ENCODE measurements around the gene GLIS1. TPM values are rescaled to one million over a fixed set of nuclear protein-coding genes. Genes with fewer than 3 reads are reported as not detected.

Gene GLIS1
- polyA plus RNA-seq, 3 donors = not detected

GRCh38 chr1:53483656-53484055, 255.3 kb downstream of the GLIS1 start:
- Histone ChIP-seq H3K9ac (ENCODE audit: insufficient read depth, low read length, poor library complexity, severe bottlenecking) (no peak overlapping the region), H3K4me2 (replicated peaks; ENCODE audit: extremely low read depth, low read length, poor library complexity, severe bottlenecking) (no peak overlapping the region), H2AFZ (ENCODE audit: insufficient read depth, low read depth, low read length, poor library complexity, severe bottlenecking) (no peak overlapping the region), H3K36me3 (replicated peaks in 1 of 2; ENCODE audit: control insufficient read depth in 1 of 2, insufficient read depth in 2 of 2, low read length in 2 of 2) (no peaks in the 10 kb centered on the region), H3K27me3 (ENCODE audit: control insufficient read depth in 2 of 2, insufficient read depth in 2 of 2, low read length in 2 of 2) (no peaks in the 10 kb centered on the region), H3K4me3 (replicated peaks in 1 of 3; ENCODE audit: low read depth in 2 of 3, low read length in 3 of 3) (no peak overlapping the region), H3K9me3 (replicated peaks in 1 of 2; ENCODE audit: control insufficient read depth in 1 of 2, insufficient read depth in 1 of 2, low read length in 2 of 2) (no peaks in the 10 kb centered on the region), H4K20me1 (ENCODE audit: insufficient read depth, low read length) (no peaks in the 10 kb centered on the region), H3K4me1 (ENCODE audit: control insufficient read depth in 1 of 2, insufficient read depth in 2 of 2, low read length in 2 of 2) (no peaks in the 10 kb centered on the region), H3K27ac (ENCODE audit: low read depth in 1 of 2, low read length in 2 of 2) (no peak overlapping the region), H3K79me2 (ENCODE audit: insufficient read depth, low read length) (no peaks in the 10 kb centered on the region)
- Mint-ChIP-seq H3K36me3 (no peaks in the 10 kb centered on the region), H3K27ac (no peak overlapping the region), H3K4me3 (no peak overlapping the region), H3K4me1 (peaks cover 3% of the 10 kb centered on the region), H3K9me3 (no peaks in the 10 kb centered on the region), H3K27me3 (ENCODE audit: low read depth in 3 of 3) (peaks cover 7 to 10% (median 7%) of the 10 kb centered on the region in 3 donors)
- intact Hi-C loops (cut with micrococcal nuclease) = no loop called here
- DNase-seq = no peak
- TF ChIP-seq CTCF (IDR thresholded peaks at IDR 0.05) = no peak
- 100% methylated on average over 1 of the region's 4 CpGs for WGBS (ENCODE audit: insufficient coverage)

- Histone ChIP-seq H3K79me2 (ENCODE audit: insufficient read depth, low read length) (no peaks in the 10 kb centered on the region), H4K20me1 (ENCODE audit: insufficient read depth, low read length) (no peaks in the 10 kb centered on the region), H3K4me3 (replicated peaks in 1 of 3; ENCODE audit: low read depth in 2 of 3, low read length in 3 of 3) (no peak overlapping the region), H3K4me1 (ENCODE audit: control insufficient read depth in 1 of 2, insufficient read depth in 2 of 2, low read length in 2 of 2) (no peaks in the 10 kb centered on the region), H3K36me3 (replicated peaks in 1 of 2; ENCODE audit: control insufficient read depth in 1 of 2, insufficient read depth in 2 of 2, low read length in 2 of 2) (no peaks in the 10 kb centered on the region), H3K27me3 (ENCODE audit: control insufficient read depth in 2 of 2, insufficient read depth in 2 of 2, low read length in 2 of 2) (no peaks in the 10 kb centered on the region), H3K9me3 (replicated peaks in 1 of 2; ENCODE audit: control insufficient read depth in 1 of 2, insufficient read depth in 1 of 2, low read length in 2 of 2) (no peaks in the 10 kb centered on the region), H3K9ac (ENCODE audit: insufficient read depth, low read length, poor library complexity, severe bottlenecking) (no peak overlapping the region), H3K27ac (ENCODE audit: low read depth in 1 of 2, low read length in 2 of 2) (no peak overlapping the region), H3K4me2 (replicated peaks; ENCODE audit: extremely low read depth, low read length, poor library complexity, severe bottlenecking) (no peak overlapping the region), H2AFZ (ENCODE audit: insufficient read depth, low read depth, low read length, poor library complexity, severe bottlenecking) (no peak overlapping the region)
- peaks cover 3% of the 10 kb centered on the region for H3K4me1 Mint-ChIP-seq
- H3K27ac Mint-ChIP-seq = no peak overlapping the region
- H3K36me3 Mint-ChIP-seq = no peaks in the 10 kb centered on the region
- no peak for TF ChIP-seq CTCF (IDR thresholded peaks at IDR 0.05)
- intact Hi-C loops (cut with micrococcal nuclease) = no loop called here
- peaks cover 6 to 10% (median 6%) of the 10 kb centered on the region in 3 donors for H3K27me3 Mint-ChIP-seq (ENCODE audit: low read depth in 3 of 3)
- 95% methylated on average over 2 of the region's 9 CpGs for WGBS (ENCODE audit: insufficient coverage)
- DNase-seq = no peak
- no peaks in the 10 kb centered on the region for H3K9me3 Mint-ChIP-seq
- H3K4me3 Mint-ChIP-seq = no peak overlapping the region
Measured at GRCh38 chr1:53483170-53483569, 255.8 kb downstream of the GLIS1 start.
